BJ (cell line): Measurements from ENCODE around the gene NPSR1. TPM values are rescaled to one million over a fixed set of nuclear protein-coding genes. Genes with fewer than 3 reads are reported as not detected.
A peak's percentile ranks its signal among the peaks of the same experiment; 100 is the strongest.

Experiments
- CTCF ChIA-PET: fragments of 350-600 bp; formaldehyde crosslinking; extraction: SDS; loops from one replicate; lab custom pipeline; 2021; ENCODE audit warnings: antibody characterized with exemption, inconsistent platforms; lab: Yijun Ruan, JAX
- POLR2A ChIA-PET: fragments of 300-600 bp; sonication (Branson Sonifier 250); formaldehyde crosslinking; extraction: SDS; loops from one replicate; lab custom pipeline; 2021; ENCODE audit warnings: antibody characterized with exemption; lab: Charles Lee
- DNase-seq: peaks from one replicate; pipeline ENCODE4 v3.0.0-alpha.2; 2011; ENCODE audit warnings: low read depth
- H3K27me3 ChIP-seq: 2 replicates; pipeline ENCODE4 v1.6.0; 2011; ENCODE audit warnings: low read length; ENCODE audit not compliant: control insufficient read depth, insufficient read depth
- H3K36me3 ChIP-seq: 2 replicates; pipeline ENCODE4 v1.5.1; 2011; ENCODE audit warnings: low read length; ENCODE audit not compliant: control insufficient read depth, insufficient read depth
- H3K4me3 ChIP-seq: 2 replicates; pipeline ENCODE4 v1.5.1; 2011; ENCODE audit warnings: low read depth, mild to moderate bottlenecking, control low read depth, low read length
- CTCF ChIP-seq: IDR thresholded peaks from 2 replicates; pipeline ENCODE4 v1.5.1; 2011; ENCODE audit warnings: low read depth, mild to moderate bottlenecking, control low read depth, inconsistent platforms, low read length, moderate library complexity; ENCODE audit not compliant: insufficient read depth
- polyA plus RNA-seq: library from polyadenylated mRNA; depleted of rRNA; stranded (reverse); fragments of >200 nt; gene quantifications from 2 replicates; pipeline ENCODE4 v1.2.3, GENCODE V29; 2011

Gene NPSR1
- polyA plus RNA-seq, 1 experiment = not detected

GRCh38 chr7:34740840-34741239, 82.8 kb downstream of the NPSR1 start:
- CTCF ChIA-PET = no interaction called here
- no peak for DNase-seq
- no peak for TF ChIP-seq CTCF
- POLR2A ChIA-PET = no interaction called here
- Histone ChIP-seq H3K36me3 (no peaks in the 10 kb centered on the region), H3K27me3 (no peaks in the 10 kb centered on the region), H3K4me3 (no peak overlapping the region)

DNA sequence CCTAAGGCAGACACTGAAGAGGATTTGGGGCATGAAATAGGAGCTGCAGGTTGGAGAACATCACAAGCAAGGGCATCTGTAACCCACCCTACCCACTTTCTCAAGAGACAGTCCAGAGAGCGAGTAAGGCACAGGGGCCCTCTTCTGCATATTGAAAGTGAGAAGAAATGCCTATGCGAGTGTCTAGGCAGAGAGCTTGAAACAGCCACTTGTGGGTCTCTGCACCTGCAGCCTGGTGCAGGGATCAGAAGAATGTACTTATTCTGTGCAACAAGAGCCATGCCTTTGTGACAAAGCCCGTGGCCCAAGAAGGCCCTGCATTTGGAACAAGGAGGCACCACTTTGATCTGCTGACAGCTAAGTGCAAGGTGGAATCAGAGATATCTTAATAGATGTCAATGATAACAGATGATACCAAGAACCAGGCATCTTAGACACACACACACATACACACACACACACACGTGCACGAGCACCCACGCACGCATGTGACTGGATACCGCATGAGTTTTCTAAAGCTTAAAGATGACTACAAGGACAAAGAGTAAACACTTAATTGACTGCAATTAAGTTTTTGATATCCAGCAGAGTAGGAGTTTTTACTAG, 89.3 kb downstream of the NPSR1 start:
- no peak overlapping the region for H3K4me3 ChIP-seq
- no peak for DNase-seq
- ChIA-PET CTCF (interaction anchor here (1.3 kb wide), 1 partner anchor 13 kb away, joined by 3 read pairs; no protein-coding TSS in a partner anchor), POLR2A (no interaction called here)
- H3K27me3 ChIP-seq = no peaks in the 10 kb centered on the region
- TF ChIP-seq CTCF = no peak
- H3K36me3 ChIP-seq = no peaks in the 10 kb centered on the region

DNA sequence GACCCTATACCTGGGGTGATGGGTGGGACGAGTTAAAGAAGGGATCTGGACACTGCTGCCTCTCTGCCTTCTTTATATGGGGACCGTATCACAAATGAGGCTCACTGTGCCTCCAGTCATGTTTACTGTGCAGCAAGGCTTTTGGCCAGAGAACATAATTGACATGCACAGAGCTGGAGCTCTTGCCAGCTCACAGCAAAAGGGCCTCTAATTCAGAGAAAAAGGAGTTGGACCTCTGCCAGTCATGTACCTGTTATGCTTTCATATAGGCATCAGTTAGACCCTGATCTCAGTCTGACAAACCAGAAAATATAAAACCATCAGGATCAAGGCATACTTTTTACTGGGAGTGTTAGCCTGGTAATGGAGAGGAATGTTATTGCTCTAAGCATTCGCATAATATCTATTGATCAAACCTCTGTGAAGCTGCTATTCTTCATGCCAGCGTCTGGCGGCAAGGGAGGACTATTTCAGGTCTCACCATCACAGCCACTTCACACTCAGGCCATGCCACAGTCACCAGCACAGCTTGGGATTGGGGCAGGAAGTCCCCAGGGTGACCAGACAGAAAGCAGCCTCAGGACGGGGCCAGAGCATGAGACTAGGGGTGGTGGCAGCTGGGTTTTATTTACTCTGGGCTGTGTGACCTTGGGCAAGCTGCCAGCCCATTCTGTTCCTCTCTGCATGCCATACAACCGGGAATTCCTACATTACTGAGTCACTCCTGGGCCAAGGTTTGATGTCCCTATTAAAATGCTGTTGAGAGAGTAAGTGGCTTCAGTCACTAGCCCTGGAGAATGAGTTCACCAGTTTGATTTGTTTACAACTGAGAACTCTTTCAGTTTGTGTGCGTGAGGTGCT, 90.1 kb downstream of the NPSR1 start:
- Histone ChIP-seq H3K27me3 (no peaks in the 10 kb centered on the region), H3K36me3 (no peaks in the 10 kb centered on the region), H3K4me3 (no peak overlapping the region)
- TF ChIP-seq CTCF = no peak
- ChIA-PET POLR2A (no interaction called here), CTCF (interaction anchor here (1.3 kb wide), 1 partner anchor 12 kb away, joined by 3 read pairs; no protein-coding TSS in a partner anchor)
- peak; percentile 75 for DNase-seq

DNA sequence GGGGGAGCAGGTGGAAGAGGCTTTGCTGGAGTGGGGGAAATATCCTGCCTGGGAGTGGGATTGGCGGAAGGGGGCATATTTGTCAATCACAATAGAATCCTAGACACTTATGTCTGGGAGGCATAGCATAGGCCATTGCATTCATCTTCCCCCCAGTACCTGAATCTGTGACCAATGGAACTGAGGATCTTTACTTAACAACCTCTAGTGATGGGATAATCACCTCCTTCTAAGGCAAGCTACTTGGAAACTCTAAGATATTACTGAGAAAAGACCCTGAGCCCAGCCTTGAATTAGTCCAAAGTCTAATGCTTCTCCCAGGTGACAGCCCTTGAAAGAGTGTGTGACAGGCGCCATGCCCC, 90.7 kb downstream of the NPSR1 start:
- POLR2A ChIA-PET = no interaction called here
- CTCF ChIA-PET = interaction anchor here (1.3 kb wide), 2 partner anchors 12 kb away, joined by 3 read pairs; no protein-coding TSS in a partner anchor
- Histone ChIP-seq H3K27me3 (no peaks in the 10 kb centered on the region), H3K4me3 (no peak overlapping the region), H3K36me3 (no peaks in the 10 kb centered on the region)
- TF ChIP-seq CTCF = no peak
- DNase-seq = no peak

DNA sequence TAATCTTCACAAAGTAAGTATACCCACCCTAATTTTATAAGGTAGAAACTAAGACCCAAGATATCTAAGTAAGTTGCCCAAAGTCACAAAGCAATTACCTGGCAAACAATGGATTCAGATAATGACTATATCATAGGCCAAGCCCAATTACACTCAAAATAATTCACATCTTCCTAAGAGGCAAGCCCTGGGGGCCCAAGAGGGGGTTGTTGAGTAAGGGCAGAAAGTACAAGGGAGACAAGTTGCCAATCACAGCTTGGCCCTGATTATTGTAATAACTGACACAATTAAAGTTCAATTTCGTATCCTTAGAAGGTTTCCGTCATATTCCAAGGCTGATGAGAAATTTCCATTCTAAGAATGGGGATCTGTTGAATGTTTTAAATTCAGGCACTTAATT, 91.4 kb downstream of the NPSR1 start:
- CTCF ChIA-PET = interaction anchor here (1.3 kb wide), 1 partner anchor 11 kb away, joined by 3 read pairs; no protein-coding TSS in a partner anchor
- no peaks in the 10 kb centered on the region for H3K36me3 ChIP-seq
- TF ChIP-seq CTCF = no peak
- POLR2A ChIA-PET = no interaction called here
- H3K27me3 ChIP-seq = no peaks in the 10 kb centered on the region
- no peak overlapping the region for H3K4me3 ChIP-seq
- DNase-seq = no peak
